ENCODE data around the gene SKAP1. TPM values are rescaled to one million over a fixed set of nuclear protein-coding genes. Genes with fewer than 3 reads are reported as not detected.
A peak's percentile ranks its signal among the peaks of the same experiment; 100 is the strongest.

Gene SKAP1
- total RNA-seq, 6 experiments from 2014 or later: 4.5 to 51.0 (median 17.5) TPM

- no peak for TF ChIP-seq POLR2A (IDR thresholded peaks at IDR 0.05)
- TF ChIP-seq CTCF (IDR thresholded peaks at IDR 0.05): no peak
- Histone ChIP-seq H3K36me3 (no peaks in the 10 kb centered on the region), H3K27me3 (peaks cover 0 to 5% of the 10 kb centered on the region in 2 donors), H3K9me3 (no peaks in the 10 kb centered on the region), H3K4me3 (no peak overlapping the region), H3K27ac (no peak overlapping the region), H3K4me1 (no peaks in the 10 kb centered on the region)
- 87% methylated on average over 2 of the region's 2 CpGs for WGBS (ENCODE audit: insufficient coverage, low coverage, low lambda C conversion rate, missing lambda C conversion rate)
- intact Hi-C loops (cut with DNase I): no loop called here
- no peak for ATAC-seq
- no peak for DNase-seq
Measured at GRCh38 chr17:48296453-48296852, 133.6 kb downstream of the SKAP1 start.

- TF ChIP-seq POLR2A (IDR thresholded peaks at IDR 0.05) (no peak), CTCF (IDR thresholded peaks at IDR 0.05) (no peak)
- Histone ChIP-seq H3K4me3 (no peak overlapping the region), H3K36me3 (no peaks in the 10 kb centered on the region), H3K27me3 (peaks cover 0 to 5% of the 10 kb centered on the region in 2 donors), H3K9me3 (no peaks in the 10 kb centered on the region), H3K27ac (no peak overlapping the region), H3K4me1 (no peaks in the 10 kb centered on the region)
- no peak for DNase-seq
- 37% methylated on average over 7 of the region's 7 CpGs for WGBS (ENCODE audit: insufficient coverage, low coverage, low lambda C conversion rate, missing lambda C conversion rate)
- peak in 3 of 4 donors; percentile 34 to 63 (median 47) for ATAC-seq
- intact Hi-C loops (cut with DNase I): no loop called here
Measured at GRCh38 chr17:48295362-48296288, 134.4 kb downstream of the SKAP1 start.

DNA sequence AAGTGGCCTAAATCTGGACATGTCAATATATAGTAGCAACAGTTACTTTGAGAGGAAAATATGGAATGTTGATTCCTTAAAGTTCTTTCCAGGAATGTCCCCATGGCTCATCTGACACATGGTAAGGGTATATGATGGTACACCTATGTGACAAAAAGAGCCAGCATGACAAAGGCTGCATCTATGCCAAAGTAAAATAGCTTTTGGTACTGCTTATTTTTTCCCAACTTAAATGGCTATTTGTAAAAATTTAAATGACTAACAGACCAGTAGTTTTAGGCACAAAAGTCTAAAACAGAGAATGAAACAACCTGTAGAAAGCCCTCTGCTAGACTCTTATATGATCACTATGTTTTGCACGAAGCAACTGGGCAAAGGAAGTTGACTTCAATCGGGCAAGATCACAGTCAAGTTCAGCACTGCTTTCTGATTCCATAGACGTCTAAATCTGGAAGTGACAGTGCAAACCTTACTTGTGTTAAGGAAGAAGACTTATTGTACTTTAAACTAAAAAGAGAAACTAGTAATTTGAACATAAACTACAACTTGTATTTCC lies 135.1 kb downstream of the SKAP1 start:
- 31% methylated on average over 3 of the region's 3 CpGs for WGBS (ENCODE audit: insufficient coverage, low coverage, low lambda C conversion rate, missing lambda C conversion rate)
- DNase-seq (no peak), ATAC-seq (peak in 2 of 4 donors; percentile 32 to 43)
- Histone ChIP-seq H3K4me3 (no peak overlapping the region), H3K9me3 (no peaks in the 10 kb centered on the region), H3K27ac (no peak overlapping the region), H3K27me3 (peaks cover 0 to 5% of the 10 kb centered on the region in 2 donors), H3K4me1 (no peaks in the 10 kb centered on the region), H3K36me3 (no peaks in the 10 kb centered on the region)
- intact Hi-C loops (cut with DNase I): no loop called here
- TF ChIP-seq CTCF (IDR thresholded peaks at IDR 0.05) (no peak), POLR2A (IDR thresholded peaks at IDR 0.05) (no peak)

GRCh38 chr17:48294020-48294805 lies 135.8 kb downstream of the SKAP1 start:
- intact Hi-C loops (cut with DNase I): no loop called here
- no peaks in the 10 kb centered on the region for H3K9me3 ChIP-seq
- no peaks in the 10 kb centered on the region for H3K4me1 ChIP-seq
- no peak overlapping the region for H3K27ac ChIP-seq
- ATAC-seq (no peak), DNase-seq (no peak)
- H3K36me3 ChIP-seq: no peaks in the 10 kb centered on the region
- no peak overlapping the region for H3K4me3 ChIP-seq
- WGBS (ENCODE audit: insufficient coverage, low coverage, low lambda C conversion rate, missing lambda C conversion rate): 52% methylated on average over 12 of the region's 12 CpGs
- peaks cover 0 to 5% of the 10 kb centered on the region in 2 donors for H3K27me3 ChIP-seq
- TF ChIP-seq CTCF (IDR thresholded peaks at IDR 0.05): no peak
- TF ChIP-seq POLR2A (IDR thresholded peaks at IDR 0.05): no peak
